Measurements from ENCODE around the gene ROBO1. TPM values are rescaled to one million over a fixed set of nuclear protein-coding genes. Genes with fewer than 3 reads are reported as not detected.

The ROBO1 gene
- total RNA-seq, 1 experiment from 2014 or later: 35.5 TPM

GRCh38 chr3:78670746-78671145 is 1097.1 kb downstream of the ROBO1 start:
- ATAC-seq (no peak), DNase-seq (no peak)
- H4K20me1 ChIP-seq (ENCODE audit: low read length): no peaks in the 10 kb centered on the region
- no peaks in the 10 kb centered on the region for H3K36me3 ChIP-seq (ENCODE audit: low read depth, low read length)
- no peaks in the 10 kb centered on the region for H3K27me3 ChIP-seq (ENCODE audit: low read length)
- no peak overlapping the region for H2AFZ ChIP-seq (ENCODE audit: low read length)
- H3K9me2 ChIP-seq (replicated peaks; ENCODE audit: low read length): no peaks in the 10 kb centered on the region
- H3K79me2 ChIP-seq (ENCODE audit: low read length): no peaks in the 10 kb centered on the region
- H3K27ac ChIP-seq (ENCODE audit: low read length): no peak overlapping the region
- H3K9ac ChIP-seq (ENCODE audit: low read length): no peak overlapping the region
- CTCF ChIA-PET: no interaction called here
- H3K4me3 ChIP-seq (ENCODE audit: low read length): no peak overlapping the region
- intact Hi-C loops (cut with micrococcal nuclease): no loop called here
- TF ChIP-seq EZH2phosphoT487 (IDR thresholded peaks at IDR 0.05; ENCODE audit: borderline replicate concordance, low read length) (no peak), EZH2 (IDR thresholded peaks at IDR 0.05; ENCODE audit: low read length, unreplicated experiment) (no peak), CTCF (conservative IDR thresholded peaks at IDR 0.05; ENCODE audit: low read depth, low read length) (no peak)
- BruUV-seq (replicated peaks): no TSS peak
- peaks cover 22% of the 10 kb centered on the region for H3K4me1 ChIP-seq (ENCODE audit: insufficient read depth, low read length)
- H3F3A ChIP-seq (ENCODE audit: low read length, unreplicated experiment): no peaks in the 10 kb centered on the region
- H3K4me2 ChIP-seq (ENCODE audit: low read length): no peak overlapping the region
- POLR2A ChIA-PET (ENCODE audit: unreplicated experiment): no interaction called here
- H3K9me3 ChIP-seq (ENCODE audit: low read length): no peaks in the 10 kb centered on the region

- intact Hi-C loops (cut with micrococcal nuclease): no loop called here
- BruUV-seq (replicated peaks): no TSS peak
- no peak overlapping the region for H3K4me2 ChIP-seq (ENCODE audit: low read length)
Measured at GRCh38 chr3:78670094-78670493, 1097.7 kb downstream of the ROBO1 start.

More at GRCh38 chr3:78670094-78670493, 1097.7 kb downstream of the ROBO1 start:
- ChIA-PET CTCF (no interaction called here), POLR2A (ENCODE audit: unreplicated experiment) (no interaction called here)
- ATAC-seq (no peak), DNase-seq (no peak)
- Histone ChIP-seq H3K9ac (ENCODE audit: low read length) (no peak overlapping the region), H3K4me1 (ENCODE audit: insufficient read depth, low read length) (peaks cover 27% of the 10 kb centered on the region), H3K79me2 (ENCODE audit: low read length) (no peaks in the 10 kb centered on the region), H3K9me3 (ENCODE audit: low read length) (no peaks in the 10 kb centered on the region), H3K36me3 (ENCODE audit: low read depth, low read length) (no peaks in the 10 kb centered on the region), H3K4me3 (ENCODE audit: low read length) (no peak overlapping the region), H4K20me1 (ENCODE audit: low read length) (no peaks in the 10 kb centered on the region), H3K9me2 (replicated peaks; ENCODE audit: low read length) (no peaks in the 10 kb centered on the region), H3F3A (ENCODE audit: low read length, unreplicated experiment) (no peaks in the 10 kb centered on the region), H2AFZ (ENCODE audit: low read length) (no peak overlapping the region), H3K27ac (ENCODE audit: low read length) (no peak overlapping the region), H3K27me3 (ENCODE audit: low read length) (no peaks in the 10 kb centered on the region)
- TF ChIP-seq EZH2phosphoT487 (IDR thresholded peaks at IDR 0.05; ENCODE audit: borderline replicate concordance, low read length): no peak
- no peak for TF ChIP-seq EZH2 (IDR thresholded peaks at IDR 0.05; ENCODE audit: low read length, unreplicated experiment)
- TF ChIP-seq CTCF (conservative IDR thresholded peaks at IDR 0.05; ENCODE audit: low read depth, low read length): no peak

Measured in PC-3 (cell line).